Measurements from ENCODE around the gene MET.
"Not testable (repeated sequence)": the region's sequence is repeated elsewhere in the genome, so short reads cannot be mapped to it uniquely, and the experiment has no call there.

MET gene

DNA sequence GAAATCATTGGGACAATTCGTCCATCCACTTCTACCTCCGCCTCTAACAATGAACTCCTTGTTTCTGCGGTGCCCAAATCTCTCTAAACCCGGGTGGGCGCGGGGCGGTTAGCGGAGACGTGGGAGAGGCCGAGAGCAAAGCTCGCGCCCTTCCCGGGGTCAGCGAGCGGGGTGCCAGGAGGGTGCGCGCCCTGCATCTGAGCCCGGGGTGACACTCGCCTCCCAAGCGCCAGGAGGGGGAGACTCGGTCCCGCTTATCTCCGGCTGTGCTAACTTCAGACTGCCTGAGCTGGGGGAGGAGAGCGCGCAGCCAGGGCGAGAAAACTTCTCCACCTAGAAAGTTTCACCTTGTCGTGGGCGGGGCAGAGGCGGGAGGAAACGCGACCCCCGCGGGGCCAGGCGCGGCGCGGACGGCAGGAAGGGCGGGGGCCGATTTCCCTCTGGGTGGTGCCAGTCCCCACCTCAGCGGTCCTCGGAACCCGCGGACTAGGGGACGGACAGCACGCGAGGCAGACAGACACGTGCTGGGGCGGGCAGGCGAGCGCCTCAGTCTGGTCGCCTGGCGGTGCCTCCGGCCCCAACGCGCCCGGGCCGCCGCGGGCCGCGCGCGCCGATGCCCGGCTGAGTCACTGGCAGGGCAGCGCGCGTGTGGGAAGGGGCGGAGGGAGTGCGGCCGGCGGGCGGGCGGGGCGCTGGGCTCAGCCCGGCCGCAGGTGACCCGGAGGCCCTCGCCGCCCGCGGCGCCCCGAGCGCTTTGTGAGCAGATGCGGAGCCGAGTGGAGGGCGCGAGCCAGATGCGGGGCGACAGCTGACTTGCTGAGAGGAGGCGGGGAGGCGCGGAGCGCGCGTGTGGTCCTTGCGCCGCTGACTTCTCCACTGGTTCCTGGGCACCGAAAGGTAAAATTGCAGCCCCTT lies at the start of gene MET:
Gene MET, plus strand, starts transcription at position 516 of the 915 bp plus-strand sequence. CDS start 26,889 bp downstream, outside the sequence.
- peak; percentile 56 to 65 for DNase-seq (ENCODE audit: low read depth in 1 of 2, low spot score in 1 of 2)
- TF ChIP-seq JUND (IDR thresholded peaks at IDR 0.05; ENCODE audit: low read depth) = no peak
- in situ Hi-C loops (cut with HindIII; ENCODE audit: low pct_unique_long_range_greater_than_20kb, low sequenced_read_pairs) = no loop called here

- no peak for DNase-seq (ENCODE audit: low read depth in 1 of 2, low spot score in 1 of 2)
- in situ Hi-C loops (cut with HindIII; ENCODE audit: low pct_unique_long_range_greater_than_20kb, low sequenced_read_pairs) = no loop called here
- no peak for TF ChIP-seq JUND (IDR thresholded peaks at IDR 0.05; ENCODE audit: low read depth)
Observed at GRCh38 chr7:116626886-116627285, 45.1 kb upstream of the MET start.

DNA sequence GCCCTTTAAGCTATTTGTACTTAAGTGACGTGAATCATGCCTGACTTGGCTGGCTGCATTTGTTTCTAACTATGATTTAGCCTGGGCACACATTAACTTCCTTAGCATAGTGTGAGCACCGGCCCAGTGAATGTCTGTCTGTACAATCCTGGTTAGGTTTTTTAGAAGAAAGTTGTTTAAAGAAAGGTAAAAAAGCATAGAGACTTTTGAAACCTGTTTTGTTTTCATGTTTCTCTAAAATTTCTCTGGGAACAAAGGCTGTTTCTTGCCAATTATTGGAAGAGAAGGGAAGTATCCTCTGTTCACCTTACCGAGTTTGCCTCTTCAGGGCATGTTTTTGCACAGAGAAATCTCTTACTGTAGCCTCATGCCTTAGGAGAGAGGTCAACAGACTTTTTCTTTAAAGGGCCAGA lies 42.9 kb upstream of the MET start:
- in situ Hi-C loops (cut with HindIII; ENCODE audit: low pct_unique_long_range_greater_than_20kb, low sequenced_read_pairs) = no loop called here
- no peak for TF ChIP-seq JUND (IDR thresholded peaks at IDR 0.05; ENCODE audit: low read depth)
- peak in 1 of 2 experiments; percentile 40 for DNase-seq (ENCODE audit: low read depth in 1 of 2, low spot score in 1 of 2)

GRCh38 chr7:116630357-116630756 lies 41.6 kb upstream of the MET start:
- in situ Hi-C loops (cut with HindIII; ENCODE audit: low pct_unique_long_range_greater_than_20kb, low sequenced_read_pairs) = no loop called here
- no peak for TF ChIP-seq JUND (IDR thresholded peaks at IDR 0.05; ENCODE audit: low read depth)
- peak in 1 of 2 experiments; percentile 6 for DNase-seq (ENCODE audit: low read depth in 1 of 2, low spot score in 1 of 2)

GRCh38 chr7:116630932-116631671 lies 40.9 kb upstream of the MET start:
- DNase-seq (ENCODE audit: low read depth in 1 of 2, low spot score in 1 of 2) = peak; percentile 3 to 74

DNA sequence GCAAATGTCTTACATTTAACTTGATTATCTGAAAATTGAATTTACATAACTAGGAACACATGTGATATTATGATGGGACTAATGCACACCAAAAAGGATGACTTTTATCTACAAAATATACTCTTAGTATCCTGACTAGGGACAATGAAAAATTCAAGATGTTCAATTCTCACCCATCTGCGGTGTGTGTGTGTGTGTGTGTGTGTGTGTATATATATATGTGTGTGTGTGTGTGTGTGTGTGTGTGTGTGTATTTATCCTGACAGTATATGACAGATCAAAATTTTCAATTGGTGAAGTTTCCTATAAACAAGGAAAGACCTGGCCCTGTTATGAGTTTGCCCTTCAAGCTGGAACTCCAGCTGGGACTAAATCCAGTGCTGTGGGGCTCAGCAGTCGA lies 40.3 kb upstream of the MET start:
- no peak for DNase-seq (ENCODE audit: low read depth in 1 of 2, low spot score in 1 of 2)
- in situ Hi-C loops (cut with HindIII; ENCODE audit: low pct_unique_long_range_greater_than_20kb, low sequenced_read_pairs) = no loop called here
- TF ChIP-seq JUND (IDR thresholded peaks at IDR 0.05; ENCODE audit: low read depth) = no peak

More at GRCh38 chr7:116630932-116631671, 40.9 kb upstream of the MET start:
- in situ Hi-C loops (cut with HindIII; ENCODE audit: low pct_unique_long_range_greater_than_20kb, low sequenced_read_pairs) = no loop called here
- TF ChIP-seq JUND (IDR thresholded peaks at IDR 0.05; ENCODE audit: low read depth) = no peak

DNA sequence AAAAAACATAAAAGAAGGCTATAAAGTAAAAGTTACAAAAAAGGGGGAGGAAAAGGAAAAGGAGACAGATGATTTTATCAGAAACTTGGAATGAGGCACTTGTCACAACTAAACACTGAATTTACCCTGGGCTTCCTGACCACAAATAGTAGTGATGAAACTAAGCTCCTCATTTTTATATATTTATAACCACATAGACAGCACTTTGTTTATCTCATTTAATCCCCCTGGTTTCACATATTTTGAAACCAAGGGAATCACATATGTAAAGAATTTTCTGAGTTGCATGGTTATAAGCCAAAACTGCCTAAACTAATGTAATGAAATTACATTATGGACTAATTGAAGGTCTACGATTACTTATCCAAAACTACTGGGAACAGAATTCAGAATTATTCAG lies 39.6 kb upstream of the MET start:
- no peak for DNase-seq (ENCODE audit: low read depth in 1 of 2, low spot score in 1 of 2)
- in situ Hi-C loops (cut with HindIII; ENCODE audit: low pct_unique_long_range_greater_than_20kb, low sequenced_read_pairs) = no loop called here
- TF ChIP-seq JUND (IDR thresholded peaks at IDR 0.05; ENCODE audit: low read depth) = no peak

DNA sequence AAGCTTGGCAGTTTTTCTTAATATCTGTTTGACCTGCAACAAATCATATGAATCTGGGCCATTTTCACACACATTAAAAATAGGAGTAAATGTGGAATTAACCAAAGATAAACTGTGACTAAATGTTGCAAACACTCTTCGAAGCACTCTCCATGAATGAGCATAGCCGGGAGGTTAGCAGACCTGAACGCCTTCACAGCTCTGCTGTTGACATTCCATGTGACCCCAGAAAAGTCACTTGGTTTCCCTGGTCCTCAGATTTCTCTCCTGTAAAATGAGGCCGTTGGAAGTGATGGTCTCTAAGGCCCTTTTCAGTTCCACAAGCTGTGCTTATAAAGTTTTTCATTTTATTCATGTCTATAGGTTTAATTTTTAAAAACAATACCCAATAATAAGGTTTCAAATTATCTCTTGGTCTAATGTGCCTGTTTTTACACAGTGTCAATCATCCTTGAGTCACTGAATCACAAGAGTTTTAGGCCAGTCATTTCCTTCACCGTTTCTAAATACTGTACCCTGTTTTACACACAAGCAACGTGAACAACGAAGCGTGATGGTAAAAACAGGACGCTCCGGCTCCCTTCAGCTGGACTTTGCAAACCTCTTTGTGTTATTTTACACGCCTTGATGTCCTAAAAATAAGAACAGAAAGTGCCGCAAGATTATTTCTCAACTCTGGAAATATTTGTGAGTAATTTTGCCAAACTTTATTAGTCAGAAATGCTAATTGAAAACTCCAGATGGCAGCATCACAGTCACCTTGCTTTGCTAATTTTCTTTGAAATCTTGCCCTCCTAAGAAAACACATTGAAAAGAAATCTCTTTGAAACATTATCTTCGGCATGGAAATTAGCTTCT lies 38.6 kb upstream of the MET start:
- DNase-seq (ENCODE audit: low read depth in 1 of 2, low spot score in 1 of 2) = no peak
- TF ChIP-seq JUND (IDR thresholded peaks at IDR 0.05; ENCODE audit: low read depth) = no peak
- in situ Hi-C loops (cut with HindIII; ENCODE audit: low pct_unique_long_range_greater_than_20kb, low sequenced_read_pairs) = no loop called here

- no peak for TF ChIP-seq JUND (IDR thresholded peaks at IDR 0.05; ENCODE audit: low read depth)
- in situ Hi-C loops (cut with HindIII; ENCODE audit: low pct_unique_long_range_greater_than_20kb, low sequenced_read_pairs) = no loop called here
- no peak for DNase-seq (ENCODE audit: low read depth in 1 of 2, low spot score in 1 of 2)
Observed at GRCh38 chr7:116636997-116637396, 35.0 kb upstream of the MET start.

GRCh38 chr7:116638592-116638991 lies 33.4 kb upstream of the MET start:
- DNase-seq (ENCODE audit: low read depth in 1 of 2, low spot score in 1 of 2); in situ Hi-C loops (cut with HindIII; ENCODE audit: low pct_unique_long_range_greater_than_20kb, low sequenced_read_pairs): not testable (repeated sequence)

DNA sequence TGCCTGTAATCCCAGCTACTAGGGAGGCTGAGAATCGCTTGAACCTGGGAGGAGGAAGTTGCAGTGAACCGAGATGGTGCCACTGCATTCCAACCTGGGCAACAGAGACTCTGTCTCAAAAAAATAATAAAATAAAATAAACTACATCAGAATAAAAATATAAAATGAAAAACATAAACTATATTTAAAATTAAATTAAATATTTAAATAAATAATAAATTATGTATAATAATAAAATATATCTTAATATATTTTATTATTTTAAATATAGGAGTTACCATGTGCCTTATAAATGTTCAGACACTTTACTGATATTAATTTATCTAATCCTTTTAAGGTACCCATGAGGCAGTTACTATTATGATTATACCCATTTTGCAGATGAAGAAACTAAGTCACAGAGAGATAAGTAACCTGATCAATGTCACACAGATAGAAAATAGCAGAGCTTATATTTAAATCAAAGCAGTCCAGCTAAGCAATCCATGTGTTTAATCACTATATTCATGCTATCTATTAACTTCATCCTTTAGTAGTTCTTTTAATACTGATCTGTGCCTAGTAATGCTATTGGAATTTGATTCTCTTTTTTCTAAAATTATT lies 30.3 kb upstream of the MET start:
- in situ Hi-C loops (cut with HindIII; ENCODE audit: low pct_unique_long_range_greater_than_20kb, low sequenced_read_pairs) = no loop called here
- no peak for DNase-seq (ENCODE audit: low read depth in 1 of 2, low spot score in 1 of 2)
- no peak for TF ChIP-seq JUND (IDR thresholded peaks at IDR 0.05; ENCODE audit: low read depth)

DNA sequence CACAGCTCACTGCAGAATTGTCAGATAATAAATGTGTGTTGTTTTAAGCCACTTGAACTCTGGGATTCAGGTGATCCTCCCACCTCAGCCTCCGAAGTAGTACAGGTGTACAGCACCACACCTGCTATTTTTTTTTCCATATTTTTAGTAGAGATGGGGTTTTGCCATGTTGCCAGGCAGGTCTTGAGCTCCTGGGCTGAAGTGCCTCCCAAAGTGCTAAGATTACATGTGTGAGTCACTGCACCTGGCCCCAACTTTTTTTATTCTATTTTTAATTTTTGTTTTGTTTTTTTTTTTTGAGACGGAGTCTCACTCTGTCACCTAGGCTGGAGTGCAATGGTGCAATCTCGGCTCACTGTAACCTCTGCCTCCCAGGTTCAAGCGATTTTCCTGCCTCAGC lies 28.8 kb upstream of the MET start:
- DNase-seq (ENCODE audit: low read depth in 1 of 2, low spot score in 1 of 2); in situ Hi-C loops (cut with HindIII; ENCODE audit: low pct_unique_long_range_greater_than_20kb, low sequenced_read_pairs): not testable (repeated sequence)

Data from T47D (cell line).